HCT116 (cell line): ENCODE measurements around the gene MYO3B. TPM values are rescaled to one million over a fixed set of nuclear protein-coding genes. Genes with fewer than 3 reads are reported as not detected.

Experiments
- ATAC-seq: fragments of 200-7000 bp; cut with Tn5 transposase; 2 replicates; pipeline ENCODE4 v1.9.1; 2020; ENCODE audit warnings: mild to moderate bottlenecking, moderate library complexity
- BruUV-seq: library from RNA; stranded (reverse); fragments of 400-500 nt; replicated peaks from 2 replicates; lab custom pipeline; 2021; lab: Mats Ljungman, UMichigan
- CTCF ChIA-PET: fragments of 300-600 bp; sonication (Branson Sonifier 250); formaldehyde crosslinking; loops from one replicate; lab custom pipeline; 2021; ENCODE audit warnings: antibody characterized with exemption; lab: Charles Lee
- POLR2A ChIA-PET: fragments of 300-600, 350-600 bp; sonication (Branson Sonifier 250); formaldehyde crosslinking; loops from one replicate; lab custom pipeline; 2021; ENCODE audit warnings: antibody characterized with exemption; lab: Charles Lee
- RAD21 ChIA-PET, 2 experiments: fragments of 300-600 bp; sonication (Branson Sonifier 250); formaldehyde crosslinking; loops; one replicate each; lab custom pipeline; 2023; ENCODE audit warnings: low total read pairs in 2 of 2; ENCODE audit not compliant: uncharacterized antibody in 2 of 2, unreplicated experiment in 2 of 2, low non-redundant PET in 1 of 2; lab: Charles Lee
- DNase-seq: peaks from one replicate; pipeline ENCODE4 v3.0.0-alpha.2; 2010; ENCODE audit warnings: low read depth, low spot score
- H2AFZ ChIP-seq: fragments of 200-600 bp; shearing (Covaris generic), sonication (generic); 2 replicates; pipeline ENCODE4 v1.6.1; 2017; ENCODE audit warnings: low read depth, mixed run types, mixed read lengths, antibody characterized with exemption, low read length; ENCODE audit not compliant: poor library complexity, severe bottlenecking
- H3K27ac ChIP-seq: 2 replicates; pipeline ENCODE4 v1.5.1; 2012; ENCODE audit warnings: low read depth, low read length
- H3K27me3 ChIP-seq: fragments of 200-600 bp; sonication (generic); 2 replicates; pipeline ENCODE4 v1.6.1; 2016; ENCODE audit warnings: mixed run types, low read length, mixed read lengths; ENCODE audit not compliant: insufficient read depth
- H3K36me3 ChIP-seq, 2 experiments: fragments of 200-500 bp in 1 of 2; fragments of 200-600 bp in 1 of 2; sonication (Bioruptor generic) in 1 of 2; sonication (generic) in 1 of 2; 2 replicates each; pipeline versions ENCODE4 v1.5.1 to v1.6.1; 2014 to 2016; ENCODE audit warnings: low read length in 2 of 2, inconsistent platforms in 1 of 2, mixed read lengths in 1 of 2, mixed run types in 1 of 2; ENCODE audit not compliant: insufficient read depth in 2 of 2, control insufficient read depth in 1 of 2
- H3K4me1 ChIP-seq, 2 experiments: fragments of 200-600 bp in 1 of 2; sonication (generic) in 1 of 2; 2 replicates each; pipeline versions ENCODE4 v1.5.1 to v1.6.1; 2012 to 2017; ENCODE audit warnings: low read length in 2 of 2, inconsistent platforms in 1 of 2, mild to moderate bottlenecking in 1 of 2, mixed read lengths in 1 of 2, mixed run types in 1 of 2, moderate library complexity in 1 of 2; ENCODE audit not compliant: insufficient read depth in 2 of 2, control insufficient read depth in 1 of 2
- H3K4me2 ChIP-seq: fragments of 200-600 bp; sonication (generic); 2 replicates; pipeline ENCODE4 v1.6.1; 2017; ENCODE audit warnings: mixed run types, low read length, mixed read lengths
- H3K4me3 ChIP-seq, 2 experiments: fragments of 200-600 bp in 1 of 2; sonication (generic) in 1 of 2; replicated peaks in 1 of 2; 2 replicates each; pipeline ENCODE4 v1.5.1; 2011 to 2016; ENCODE audit warnings: low read length in 2 of 2, control low read depth in 1 of 2, low read depth in 1 of 2, mild to moderate bottlenecking in 1 of 2, mixed read lengths in 1 of 2, mixed run types in 1 of 2
- H3K79me2 ChIP-seq: fragments of 200-600 bp; sonication (generic); 2 replicates; pipeline ENCODE4 v1.6.1; 2017; ENCODE audit warnings: mild to moderate bottlenecking, mixed run types, low read length, moderate library complexity, mixed read lengths; ENCODE audit not compliant: insufficient read depth
- H3K9ac ChIP-seq: fragments of 200-600 bp; sonication (generic); 2 replicates; pipeline ENCODE4 v1.6.1; 2016; ENCODE audit warnings: low read length, mixed read lengths
- H3K9me2 ChIP-seq: fragments of 200-600 bp; sonication (generic), shearing (Covaris generic); 2 replicates; pipeline ENCODE4 v1.6.1; 2017; ENCODE audit warnings: mixed run types, mild to moderate bottlenecking, moderate library complexity; ENCODE audit not compliant: insufficient read depth
- H3K9me3 ChIP-seq, 2 experiments: fragments of 200-500 bp in 1 of 2; fragments of 200-600 bp in 1 of 2; sonication (Bioruptor generic) in 1 of 2; sonication (generic) in 1 of 2; 2 replicates each; pipeline ENCODE4 v1.6.1; 2014 to 2017; ENCODE audit warnings: low read length in 2 of 2, mixed read lengths in 2 of 2, inconsistent platforms in 1 of 2, low read depth in 1 of 2, mild to moderate bottlenecking in 1 of 2, mixed run types in 1 of 2, moderate library complexity in 1 of 2; ENCODE audit not compliant: control insufficient read depth in 1 of 2, insufficient read depth in 1 of 2
- H4K20me1 ChIP-seq: fragments of 200-600 bp; sonication (generic), shearing (Covaris generic); 2 replicates; pipeline ENCODE4 v1.6.1; 2017; ENCODE audit warnings: mixed run types, mild to moderate bottlenecking, moderate library complexity; ENCODE audit not compliant: insufficient read depth
- ATF3 ChIP-seq: IDR thresholded peaks from 2 replicates; pipeline ENCODE4 v1.6.1; 2012
- CBX3 ChIP-seq: IDR thresholded peaks from 2 replicates; pipeline ENCODE4 v1.6.1; 2012; ENCODE audit warnings: low read depth
- CEBPB ChIP-seq: IDR thresholded peaks from 2 replicates; pipeline ENCODE4 v1.6.1; 2012; ENCODE audit warnings: low read depth
- CTCF ChIP-seq, 3 experiments: fragments of 200-600 bp in 1 of 3; sonication (generic) in 1 of 3; IDR thresholded peaks in 2 of 3; conservative IDR thresholded peaks in 1 of 3; 2 replicates each; pipeline ENCODE4 v1.5.1; 2012 to 2017; ENCODE audit warnings: low read depth in 2 of 3, low read length in 2 of 3, antibody characterized with exemption in 1 of 3, borderline replicate concordance in 1 of 3, control low read depth in 1 of 3, mild to moderate bottlenecking in 1 of 3, mixed read lengths in 1 of 3, mixed run types in 1 of 3, moderate library complexity in 1 of 3; ENCODE audit not compliant: insufficient read depth in 1 of 3
- ELF1 ChIP-seq: IDR thresholded peaks from 2 replicates; pipeline ENCODE4 v1.6.1; 2012; ENCODE audit warnings: low read depth, borderline replicate concordance
- EZH2phosphoT487 ChIP-seq: fragments of 200-600 bp; IDR thresholded peaks from 2 replicates; pipeline ENCODE4 v1.6.1; 2018; ENCODE audit warnings: antibody characterized with exemption, borderline replicate concordance
- JUND ChIP-seq: IDR thresholded peaks from 2 replicates; pipeline ENCODE4 v1.6.1; 2012
- MAX ChIP-seq: IDR thresholded peaks from 2 replicates; pipeline ENCODE4 v1.6.1; 2012
- POLR2A ChIP-seq: IDR thresholded peaks from 2 replicates; pipeline ENCODE4 v1.7.0; 2011; ENCODE audit warnings: borderline replicate concordance; ENCODE audit not compliant: insufficient read depth, insufficient read length; ENCODE audit errors: extremely low read depth
- POLR2AphosphoS5 ChIP-seq: IDR thresholded peaks from 2 replicates; pipeline ENCODE4 v1.6.1; 2011; ENCODE audit warnings: mild to moderate bottlenecking, low read depth, low read length, moderate library complexity
- RAD21 ChIP-seq: IDR thresholded peaks from 2 replicates; pipeline ENCODE4 v1.6.1; 2012; ENCODE audit warnings: low read depth, mild to moderate bottlenecking
- REST ChIP-seq: IDR thresholded peaks from 2 replicates; pipeline ENCODE4 v1.6.1; 2012; ENCODE audit warnings: low read depth
- SIN3A ChIP-seq: IDR thresholded peaks from 2 replicates; pipeline ENCODE4 v1.6.1; 2012; ENCODE audit warnings: low read depth
- SP1 ChIP-seq: IDR thresholded peaks from 2 replicates; pipeline ENCODE4 v1.6.1; 2012; ENCODE audit warnings: low read depth
- TCF7L2 ChIP-seq: IDR thresholded peaks from 2 replicates; pipeline ENCODE4 v1.7.0; 2011; ENCODE audit warnings: borderline replicate concordance, inconsistent platforms; ENCODE audit not compliant: insufficient read depth, insufficient read length; ENCODE audit errors: extremely low read depth
- ZBTB33 ChIP-seq: IDR thresholded peaks from 2 replicates; pipeline ENCODE4 v1.6.1; 2011; ENCODE audit warnings: mild to moderate bottlenecking, low read length, moderate library complexity; ENCODE audit not compliant: insufficient replicate concordance; ENCODE audit errors: extremely low read depth
- ZFX ChIP-seq: fragments of 450-650 bp; IDR thresholded peaks from 2 replicates; pipeline ENCODE4 v1.6.1; 2017
- intact Hi-C: fragments of 100-400 bp; cut with micrococcal nuclease; formaldehyde crosslinking; loops from 2 replicates; pipeline ENCODE4 v1.10.0; 2022
- total RNA-seq: library from RNA; stranded (reverse); gene quantifications from one replicate; pipeline ENCODE4 v1.2.1, GENCODE V29; 2021; ENCODE audit not compliant: unreplicated experiment

Gene MYO3B
- total RNA-seq, 1 experiment from 2014 or later: not detected

- H2AFZ ChIP-seq: no peak overlapping the region
- CTCF ChIA-PET: interaction anchor here (1.2 kb wide), 1 partner anchor 272 kb away, joined by 3 read pairs; no protein-coding TSS in a partner anchor
- POLR2A ChIA-PET: no interaction called here
- H3K27me3 ChIP-seq: no peaks in the 10 kb centered on the region
- no peaks in the 10 kb centered on the region for H3K79me2 ChIP-seq
- H3K36me3 ChIP-seq: no peaks in the 10 kb centered on the region
- H3K9me2 ChIP-seq: no peaks in the 10 kb centered on the region
- no peaks in the 10 kb centered on the region for H3K4me1 ChIP-seq
- H3K9me3 ChIP-seq: no peaks in the 10 kb centered on the region
- H4K20me1 ChIP-seq: no peaks in the 10 kb centered on the region
- ATAC-seq: no peak
- RAD21 ChIA-PET: no interaction called here
- intact Hi-C loops: loop anchor here (10.0 kb wide), 1 partner anchor 63 kb away; no protein-coding TSS in a partner anchor
- no peak overlapping the region for H3K9ac ChIP-seq
- H3K27ac ChIP-seq: no peak overlapping the region
- H3K4me3 ChIP-seq: no peak overlapping the region
- no peak overlapping the region for H3K4me2 ChIP-seq
- TF ChIP-seq ATF3 (no peak), ZBTB33 (no peak), JUND (no peak), REST (no peak), POLR2A (no peak), POLR2AphosphoS5 (no peak), ELF1 (no peak), EZH2phosphoT487 (no peak), RAD21 (no peak), SIN3A (no peak), TCF7L2 (no peak), SP1 (no peak), ZFX (no peak), CBX3 (no peak), CEBPB (no peak), MAX (no peak), CTCF (IDR thresholded peaks at IDR 0.05 in 2 of 3, conservative IDR thresholded peaks at IDR 0.05 in 1 of 3; ENCODE audit: borderline replicate concordance in 1 of 3, insufficient read depth in 1 of 3, low read depth in 2 of 3, low read length in 2 of 3) (no peak)
- TF ChIP-seq, all 23 proteins: peak for 0
- no peak for DNase-seq
- no TSS peak for BruUV-seq
Observed at GRCh38 chr2:170681311-170681710, 503.4 kb downstream of the MYO3B start.
